NCI-H345 (cell line): ENCODE results near the gene WASL.
"Not testable (repeated sequence)": the region's sequence is repeated elsewhere in the genome, so short reads cannot be mapped to it uniquely, and the experiment has no call there.

ENCODE experiments used
- DNase-seq: peaks from one replicate; lab custom pipeline; 2025; lab: John Stamatoyannopoulos, UW

The WASL gene

DNA sequence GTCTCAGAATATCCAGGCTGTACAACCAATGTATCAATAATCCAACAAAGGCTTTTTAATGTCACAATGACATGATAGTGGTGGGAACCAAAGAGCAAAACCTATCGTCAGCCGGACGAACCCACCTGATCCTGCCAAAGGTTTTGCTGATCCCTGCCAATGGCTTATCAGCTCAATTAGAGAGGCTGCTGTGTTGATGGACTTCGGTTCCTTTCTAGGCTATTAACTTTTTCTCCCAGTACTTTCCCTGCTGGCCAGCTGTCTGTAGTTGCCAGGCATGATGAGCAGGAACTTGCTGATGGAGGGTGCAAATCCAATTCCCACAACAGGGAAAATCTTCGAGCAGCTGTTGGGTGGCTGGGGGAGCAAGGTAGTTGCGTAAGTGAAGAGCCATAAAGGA, 90.8 kb downstream of the WASL start:
- no peak for DNase-seq

DNA sequence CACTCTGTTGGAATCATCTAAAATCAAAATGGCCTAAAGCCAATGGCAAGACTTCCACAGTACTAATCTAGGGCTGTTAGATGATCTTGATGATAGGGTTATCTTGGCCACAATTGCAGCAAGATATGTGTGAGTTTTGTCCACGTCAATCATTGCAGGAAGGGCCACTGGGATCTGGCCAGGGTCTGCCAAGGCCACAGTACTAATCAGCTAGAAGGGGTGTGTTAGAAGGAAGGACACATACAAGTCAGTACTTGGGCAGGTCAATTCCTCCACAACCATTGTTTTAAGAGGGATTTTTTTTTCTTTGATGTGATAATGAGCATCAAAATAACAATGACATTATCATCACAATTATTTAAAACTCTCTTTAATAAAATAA, 91.5 kb downstream of the WASL start:
- no peak for DNase-seq

DNA sequence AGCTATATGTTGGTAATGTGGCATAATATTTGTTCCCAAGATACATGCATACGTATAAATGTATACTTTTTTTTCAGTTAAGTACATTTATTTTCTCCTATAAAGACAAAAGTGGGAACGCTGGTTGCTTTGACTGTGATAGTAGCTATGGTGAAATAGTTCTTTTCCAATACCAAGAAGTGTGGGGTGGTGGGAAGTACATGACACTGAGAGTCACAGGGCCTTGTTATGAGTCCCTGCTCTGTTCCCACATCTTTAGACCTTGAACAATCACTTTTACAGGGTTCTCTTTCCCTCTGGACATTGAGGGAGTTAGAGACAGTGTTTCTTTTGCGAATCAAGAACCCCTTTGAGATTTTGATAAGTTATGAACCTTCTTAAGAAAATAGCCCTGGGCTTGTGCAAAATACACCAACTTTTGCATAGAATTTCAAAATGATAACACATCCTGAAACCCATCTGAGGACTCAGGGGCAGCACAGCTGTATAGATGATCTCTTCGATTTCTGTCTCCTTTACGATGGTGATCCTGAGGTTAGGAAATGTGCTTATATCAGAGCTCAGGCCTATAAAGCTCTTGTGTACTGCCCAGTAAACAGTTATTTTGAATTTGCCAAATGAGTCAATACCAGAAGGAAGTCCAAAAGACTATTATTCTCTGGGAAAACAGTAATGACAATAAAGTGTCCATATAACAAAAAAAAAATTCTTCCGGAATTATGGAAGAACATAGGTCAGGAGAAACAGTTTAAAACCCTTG, 92.1 kb downstream of the WASL start:
- no peak for DNase-seq

DNA sequence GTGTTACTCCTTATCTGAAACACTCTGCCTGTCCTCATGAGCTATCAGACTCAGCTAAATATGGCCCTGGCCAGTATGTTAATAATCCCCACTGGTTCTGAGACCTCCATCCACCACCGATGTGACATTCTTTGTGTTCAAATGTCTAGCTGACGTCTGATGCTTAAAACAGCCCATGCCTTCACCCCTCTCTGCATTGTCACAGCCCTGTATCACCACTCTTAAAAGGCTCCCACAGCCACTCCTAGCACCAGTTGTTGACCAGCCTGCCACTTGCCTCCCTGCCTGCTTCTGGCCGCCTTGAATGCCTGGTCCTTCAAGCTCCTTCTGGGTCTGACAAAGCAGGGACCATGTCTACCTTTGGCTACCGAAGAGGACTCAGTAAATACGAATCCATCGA, 93.2 kb downstream of the WASL start, which contains the start of gene LMOD2:
TSS of gene LMOD2 (plus strand) at position 253 of the 400 bp plus-strand sequence. CDS start at position 351, 98 bp downstream.
- no peak for DNase-seq

DNA sequence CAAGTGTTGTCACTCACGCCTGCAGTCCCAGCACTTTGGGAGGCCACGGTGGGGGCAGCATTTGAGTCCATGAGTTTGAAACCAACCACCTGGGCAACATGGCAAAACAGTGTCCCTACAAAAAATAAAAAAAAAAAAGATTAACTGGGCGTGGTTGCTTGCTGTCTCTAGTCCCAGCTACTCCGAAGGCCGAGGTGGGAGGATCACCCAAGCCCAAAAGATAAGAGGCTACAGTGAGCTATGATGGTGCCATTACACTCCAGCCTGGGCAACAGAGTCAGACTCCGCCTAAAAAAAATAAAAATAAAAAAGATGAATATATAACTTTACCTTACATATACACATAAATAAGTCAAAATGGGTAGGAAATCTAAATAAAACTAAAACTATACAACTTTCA, 95.6 kb downstream of the WASL start:
- DNase-seq = no peak

DNA sequence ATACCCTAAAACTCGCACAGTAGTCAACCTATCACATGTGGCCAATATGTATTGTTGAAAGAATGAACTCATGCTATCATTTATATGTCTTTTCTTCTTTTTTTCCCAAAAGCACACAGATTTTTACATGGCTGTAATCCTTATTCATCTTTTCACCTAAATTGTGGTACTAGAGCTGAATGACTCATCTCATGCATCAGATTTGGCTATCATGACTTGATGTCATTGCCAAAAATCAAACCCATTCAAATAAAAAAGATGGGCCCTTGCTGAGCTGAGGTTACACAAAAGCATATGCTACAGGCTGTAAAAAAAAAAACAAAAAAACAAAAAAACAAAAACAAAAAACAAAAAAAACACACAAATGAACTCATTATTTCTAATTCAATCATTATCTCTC, 96.4 kb downstream of the WASL start:
- DNase-seq = no peak

DNA sequence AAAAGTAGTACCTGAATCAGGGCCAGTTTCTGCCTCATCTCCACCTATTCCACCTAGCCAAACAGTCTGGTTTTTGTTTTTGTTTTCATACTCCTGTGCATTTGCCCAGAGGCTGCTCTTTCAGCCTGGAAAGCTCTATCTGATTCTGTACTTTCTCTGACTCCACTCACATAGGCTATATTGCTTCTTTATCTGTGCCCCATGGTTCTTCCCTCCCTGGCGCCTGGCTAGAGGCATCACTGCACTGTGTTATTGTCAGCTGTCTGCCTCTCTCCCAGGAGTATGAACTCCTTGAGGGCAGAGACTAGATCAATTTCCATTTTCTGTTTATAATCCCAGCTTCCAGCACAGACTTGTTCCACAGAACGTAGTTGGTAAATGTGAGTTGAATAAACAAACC, 98.2 kb downstream of the WASL start:
- no peak for DNase-seq

DNA sequence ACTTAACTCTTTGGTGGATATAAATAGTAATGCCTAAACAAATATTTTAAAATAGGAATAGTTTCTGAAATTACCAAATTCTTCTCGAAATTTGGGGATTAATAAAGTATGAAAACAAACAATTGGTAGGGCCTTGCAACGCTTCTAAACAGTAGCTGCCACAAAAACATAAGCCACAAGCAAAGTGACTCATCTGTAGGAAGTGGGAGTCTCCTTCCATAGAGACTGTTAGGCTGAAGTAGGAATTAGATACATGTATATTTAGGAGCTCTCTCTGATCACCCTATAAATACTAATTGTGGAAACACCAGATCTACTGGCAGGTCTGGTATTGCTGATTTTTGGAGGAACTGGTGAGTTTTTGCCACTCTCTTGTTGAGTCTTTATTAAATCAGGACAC, 98.8 kb downstream of the WASL start:
- no peak for DNase-seq

DNA sequence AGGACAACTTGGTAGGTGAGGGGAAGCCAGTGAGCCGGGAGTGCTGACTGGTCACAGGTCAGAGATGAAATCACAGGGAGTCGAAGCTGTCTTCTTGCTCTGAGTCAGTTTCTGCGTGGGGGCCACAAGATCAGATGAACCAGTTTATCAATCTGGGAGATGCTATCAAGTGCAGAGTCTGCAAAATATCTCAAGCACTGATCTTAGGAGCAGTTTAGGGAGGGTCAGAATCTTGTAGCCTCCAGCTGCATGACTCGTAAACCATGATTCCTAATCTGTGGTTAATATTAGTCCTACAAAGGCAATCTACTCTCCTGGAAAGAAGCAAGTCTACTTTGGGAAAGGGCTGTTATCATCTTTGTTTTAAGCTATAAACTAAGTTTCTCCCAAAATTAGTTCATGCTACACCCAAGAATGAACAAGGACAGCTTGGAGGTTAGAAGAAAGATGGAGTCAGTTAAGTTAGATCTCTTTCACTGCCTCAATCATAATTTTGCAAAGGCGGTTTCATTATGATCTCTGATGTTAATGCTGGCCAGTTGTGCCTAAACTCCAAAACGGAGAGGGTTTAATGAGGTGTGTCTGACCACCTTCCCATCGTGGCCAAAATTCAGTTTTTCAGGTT, 101.6 kb downstream of the WASL start:
- no peak for DNase-seq

DNA sequence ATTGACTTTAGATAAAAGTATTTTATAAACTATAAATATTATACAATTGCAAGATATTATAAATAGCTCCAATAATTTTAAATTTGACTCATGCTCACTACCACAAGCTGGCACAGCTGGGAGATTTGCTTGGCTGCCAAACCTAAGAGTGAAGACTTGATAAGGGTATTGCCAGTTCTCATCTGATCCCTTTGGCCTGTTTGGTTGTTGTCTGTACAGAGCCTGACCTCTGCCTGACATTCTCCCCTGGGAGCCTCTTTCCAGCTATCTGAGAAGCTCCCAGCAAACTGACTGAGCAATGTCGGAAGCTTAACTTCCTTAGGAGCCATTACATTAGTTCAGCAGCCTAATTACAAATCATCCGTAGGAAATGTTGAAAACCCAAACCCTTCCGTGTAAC, 103.3 kb downstream of the WASL start:
- DNase-seq = no peak

DNA sequence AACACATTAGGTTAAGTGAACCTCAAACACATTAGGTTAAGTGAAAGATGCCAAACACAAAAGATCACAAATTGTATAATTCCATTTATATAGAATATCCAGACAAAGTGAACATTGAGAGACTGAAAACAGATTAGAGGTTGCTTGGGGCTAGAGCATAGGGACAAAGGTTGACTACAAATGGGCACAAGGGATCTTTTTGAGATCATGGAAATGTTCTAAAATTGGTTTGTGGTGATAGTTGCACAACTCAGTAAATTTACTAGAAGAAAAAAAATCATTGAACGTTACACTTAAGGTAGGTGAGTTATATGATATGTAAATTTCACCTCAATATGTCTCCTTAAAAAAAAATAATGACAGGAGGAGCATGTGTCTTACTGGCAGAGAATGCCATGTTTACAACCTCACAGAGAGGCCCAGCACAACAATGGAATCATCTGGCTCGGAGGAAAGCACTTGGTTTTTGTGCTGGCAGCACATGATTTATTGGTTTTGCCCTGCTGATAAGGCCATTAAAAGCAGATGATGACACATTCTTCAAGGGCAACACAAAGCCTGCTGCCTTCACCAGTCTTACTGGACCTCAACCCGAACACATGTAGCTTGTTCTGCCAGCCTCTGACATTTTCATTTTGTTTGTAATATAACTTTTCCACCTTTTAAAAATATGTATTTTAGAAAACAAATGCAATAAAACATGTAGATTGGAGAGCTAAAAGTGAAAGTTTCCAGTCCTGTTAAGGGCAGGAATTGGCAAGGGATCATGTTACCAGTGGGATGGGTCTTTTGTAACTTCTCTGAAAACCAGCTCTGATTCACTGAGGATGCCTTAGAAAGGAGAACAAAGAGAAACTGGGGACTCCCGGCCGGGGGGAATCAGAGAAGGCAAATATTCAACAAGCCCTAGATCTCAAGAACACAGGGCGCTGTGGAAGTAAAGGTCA, 105.0 kb downstream of the WASL start:
- DNase-seq = peak; percentile 90

DNA sequence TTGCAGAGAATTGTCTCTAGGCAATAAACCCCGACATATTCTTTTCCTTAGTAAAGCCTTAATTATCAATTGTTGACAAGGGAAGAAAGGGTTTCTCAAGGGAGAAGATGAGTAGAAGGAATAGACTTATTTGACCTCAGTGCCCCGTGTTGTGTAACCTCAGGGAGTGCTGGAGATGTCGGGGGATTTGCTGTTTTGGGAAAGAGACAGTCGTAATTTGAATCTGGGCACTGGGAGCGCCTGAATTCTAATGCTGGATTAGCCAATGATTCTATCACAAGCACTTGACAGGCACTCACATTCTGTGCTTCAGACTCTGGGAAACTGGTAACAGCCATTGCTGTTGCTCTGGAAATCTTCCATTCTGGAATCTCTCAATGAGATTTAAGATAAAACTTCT, 106.9 kb downstream of the WASL start:
- DNase-seq = no peak

DNA sequence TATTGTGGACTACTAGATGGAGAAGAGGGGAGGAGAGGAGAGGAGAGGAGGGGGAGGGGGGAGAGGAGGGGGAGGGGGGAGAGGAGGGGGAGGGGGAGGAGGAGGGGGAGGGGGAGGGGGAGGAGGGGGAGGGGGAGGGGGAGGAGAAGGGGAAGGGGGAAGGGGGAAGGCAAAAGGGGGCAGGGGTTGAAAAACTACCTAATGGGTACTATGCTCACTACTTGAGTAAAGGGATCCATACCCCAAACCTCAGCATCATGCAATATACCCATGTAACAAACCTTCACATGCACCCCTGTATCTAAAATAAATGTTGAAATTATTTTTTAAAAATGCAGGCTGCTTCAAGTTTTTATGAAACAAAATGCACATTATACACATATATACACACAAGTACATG, 108.2 kb downstream of the WASL start:
- no peak for DNase-seq

DNA sequence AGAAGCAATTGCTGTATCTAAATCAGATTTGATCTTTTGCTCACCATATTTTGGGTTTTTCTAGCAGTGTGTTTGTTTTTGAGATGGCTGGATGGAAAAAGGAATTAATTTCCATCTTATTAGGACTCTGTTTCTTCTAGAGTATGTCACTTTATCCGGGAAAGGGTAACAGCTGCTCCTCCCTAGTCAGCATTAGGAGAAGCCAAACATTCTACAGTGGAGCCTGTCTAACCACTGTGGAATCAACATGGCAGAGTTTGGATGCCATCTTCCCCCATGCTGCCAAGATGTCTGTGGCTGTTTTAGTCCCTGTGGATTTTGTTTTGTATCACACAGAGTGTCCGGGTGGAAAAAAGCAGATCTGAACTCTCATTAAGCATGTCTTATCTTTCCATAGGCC, 109.2 kb downstream of the WASL start:
- DNase-seq = no peak

DNA sequence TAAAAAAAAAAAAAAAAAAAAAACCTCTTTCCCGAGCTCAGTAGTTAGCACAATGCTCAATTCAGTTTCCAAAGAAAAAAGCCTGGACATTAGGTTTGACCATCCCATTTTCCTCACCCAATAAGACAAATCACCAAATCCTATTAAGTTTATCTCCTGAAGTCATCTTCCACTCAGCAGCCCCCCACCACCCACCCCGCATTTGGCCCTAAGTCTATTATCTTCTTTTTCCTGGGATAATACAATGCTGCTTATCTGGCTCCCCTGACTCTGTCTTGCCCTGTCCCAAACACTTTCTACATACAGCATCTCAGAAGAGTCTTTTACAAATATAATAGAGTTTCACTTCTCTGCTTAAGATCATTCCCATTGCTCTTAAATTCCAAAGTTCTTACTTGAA, 110.9 kb downstream of the WASL start:
- DNase-seq = no peak

DNA sequence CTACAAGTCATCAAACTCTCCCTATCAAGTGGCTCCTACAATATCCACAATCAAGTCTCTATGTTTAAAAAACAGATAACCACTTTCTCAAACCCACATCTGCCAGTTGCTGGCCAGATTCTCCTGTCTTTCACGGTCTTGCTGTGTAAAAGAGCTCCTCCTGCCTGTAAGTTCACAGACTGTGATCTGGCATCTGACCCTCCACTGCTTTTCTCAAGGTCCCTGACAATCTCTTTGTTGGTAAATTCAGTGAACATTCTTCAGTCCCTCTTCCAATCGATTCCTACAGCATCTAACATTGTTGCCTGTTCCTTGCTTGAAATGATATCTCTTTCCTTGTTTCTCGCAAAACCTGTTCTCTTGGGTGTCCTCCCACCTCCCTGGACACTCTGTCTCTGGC, 111.6 kb downstream of the WASL start:
- DNase-seq = no peak

DNA sequence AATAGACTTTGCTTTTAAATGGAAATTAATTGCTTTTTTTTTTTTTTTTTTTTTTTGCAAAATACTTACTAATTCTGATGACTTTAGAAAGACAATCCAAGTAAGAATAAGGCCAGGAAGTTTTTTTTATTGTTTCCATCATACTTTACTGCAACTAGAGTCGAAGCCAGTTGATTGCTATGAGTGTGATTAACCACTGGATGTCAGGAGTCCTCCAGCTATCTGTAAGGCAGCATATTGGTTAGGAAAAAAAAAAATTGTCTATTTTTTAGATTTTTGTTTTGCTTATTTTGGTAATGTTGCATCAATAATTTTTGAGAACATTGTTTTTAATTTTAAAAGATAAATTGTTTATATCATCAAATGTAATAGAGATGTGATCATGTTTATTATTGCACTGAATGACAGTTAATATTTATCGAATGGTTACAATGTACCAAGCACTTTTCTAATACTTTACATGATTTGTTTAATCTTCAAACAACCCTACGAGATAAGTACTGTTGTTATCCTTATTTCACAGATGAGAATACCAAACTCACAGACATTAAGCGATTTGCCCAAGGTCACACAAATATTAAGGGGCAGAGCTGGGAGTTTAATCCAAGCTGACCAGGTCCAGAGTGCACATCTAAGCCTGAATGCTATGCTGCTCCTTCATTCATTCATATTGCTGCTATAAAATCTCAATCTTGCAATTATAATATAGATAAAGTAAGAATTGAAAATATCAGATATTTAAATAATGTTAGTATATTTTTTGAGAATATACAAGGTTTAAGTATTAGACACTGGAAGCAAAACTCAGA, 113.0 kb downstream of the WASL start:
- DNase-seq = peak; percentile 18

DNA sequence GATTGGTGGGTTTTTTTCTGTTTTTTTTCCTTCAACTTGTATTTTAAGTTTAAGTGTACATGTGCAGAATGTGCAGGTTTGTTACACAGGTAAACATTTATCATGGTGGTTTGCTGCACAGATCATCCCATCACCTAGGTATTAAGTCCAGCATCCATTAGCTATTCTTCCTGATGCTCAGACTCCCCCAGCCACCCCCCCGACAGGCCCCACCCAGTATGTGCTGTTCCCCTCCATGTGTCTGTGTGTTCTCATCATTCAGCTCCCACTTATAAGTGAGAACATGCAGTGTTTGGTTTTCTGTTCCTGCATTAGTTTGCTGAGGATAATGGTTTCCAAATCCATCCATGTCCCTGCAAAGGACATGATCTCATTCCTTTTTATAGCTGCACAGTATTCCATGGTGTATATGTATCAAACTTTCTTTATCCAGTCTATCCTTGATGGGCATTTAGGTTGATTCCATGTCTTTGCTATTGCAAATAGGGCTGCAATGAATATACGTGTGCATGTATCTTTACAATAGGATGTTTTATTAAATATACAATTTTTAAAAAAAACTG, 114.7 kb downstream of the WASL start:
- not testable (repeated sequence) for DNase-seq

DNA sequence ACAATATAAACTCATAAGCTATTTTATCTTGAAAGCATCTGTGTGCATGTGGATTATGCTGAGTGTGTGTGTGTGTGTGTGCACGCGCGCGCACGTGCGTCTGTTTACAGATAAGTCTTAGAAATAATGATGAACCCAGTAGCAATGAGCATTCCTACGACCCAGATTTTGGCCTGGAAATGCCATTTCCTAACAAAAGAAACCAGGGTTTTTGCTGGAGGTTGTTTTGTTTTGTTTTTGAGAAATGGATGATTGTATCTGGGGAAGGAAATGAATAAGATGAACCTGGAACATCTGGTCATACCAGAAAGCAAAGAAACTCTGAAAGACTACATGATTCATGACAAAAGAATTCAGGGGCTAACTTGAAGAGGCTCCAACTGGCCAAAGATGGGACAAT, 115.2 kb downstream of the WASL start:
- no peak for DNase-seq

DNA sequence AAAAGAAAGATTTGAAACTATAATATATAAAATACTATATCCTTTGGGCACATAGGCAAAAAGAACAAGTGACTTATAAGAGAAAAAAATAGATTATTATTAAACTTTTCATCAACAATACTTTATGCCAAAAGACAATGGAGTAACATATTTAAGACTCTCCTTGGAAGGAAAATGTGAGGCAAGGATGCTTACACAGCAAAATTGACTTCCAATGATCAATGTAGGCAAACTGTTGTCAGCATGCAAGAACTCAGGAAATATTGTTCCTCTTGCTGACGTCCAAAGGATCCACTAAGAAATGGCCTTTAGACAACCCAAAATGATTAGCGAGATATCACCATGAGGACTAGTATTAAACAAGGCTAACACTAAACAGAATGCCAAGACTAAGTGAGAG, 116.0 kb downstream of the WASL start:
- no peak for DNase-seq
